Parathyroid adenoma (tissue), 2 donors: ENCODE data around the gene PEF1.

Experiments used
- H2AFZ ChIP-seq: fragments of 300-600 bp; sonication (generic); one replicate; pipeline ENCODE4 v1.7.0; 2017; ENCODE audit warnings: antibody characterized with exemption, mild to moderate bottlenecking
- H3K27ac ChIP-seq: fragments of 300-600 bp; sonication (generic); one replicate; pipeline ENCODE4 v1.7.0; 2017
- H3K27me3 ChIP-seq: fragments of 300-600 bp; sonication (generic); one replicate; pipeline ENCODE4 v1.7.0; 2017; ENCODE audit warnings: low read length; ENCODE audit not compliant: control insufficient read depth, insufficient read depth
- H3K36me3 ChIP-seq: fragments of 300-600 bp; sonication (generic); one replicate; pipeline ENCODE4 v1.7.0; 2017; ENCODE audit warnings: low read length; ENCODE audit not compliant: control insufficient read depth, insufficient read depth
- H3K4me1 ChIP-seq: fragments of 300-600 bp; sonication (generic); one replicate; pipeline ENCODE4 v1.7.0; 2017; ENCODE audit warnings: control low read depth
- H3K4me2 ChIP-seq: fragments of 300-600 bp; sonication (generic); one replicate; pipeline ENCODE4 v1.7.0; 2017; ENCODE audit warnings: low read length
- H3K4me3 ChIP-seq: fragments of 300-600 bp; sonication (generic); one replicate; pipeline ENCODE4 v1.7.0; 2017; ENCODE audit warnings: low read depth, low read length
- H3K79me2 ChIP-seq: fragments of 300-600 bp; sonication (generic); one replicate; pipeline ENCODE4 v1.7.0; 2017; ENCODE audit warnings: control low read depth
- H3K9ac ChIP-seq: fragments of 300-600 bp; sonication (generic); one replicate; pipeline ENCODE4 v1.7.0; 2017; ENCODE audit warnings: mild to moderate bottlenecking
- H3K9me3 ChIP-seq: fragments of 300-600 bp; sonication (generic); one replicate; pipeline ENCODE4 v1.7.0; 2017; ENCODE audit warnings: low read length; ENCODE audit not compliant: control insufficient read depth
- CTCF ChIP-seq: fragments of 300-600 bp; sonication (generic); IDR thresholded peaks from one replicate; pipeline ENCODE4 v1.7.0; 2017; ENCODE audit warnings: antibody characterized with exemption, mild to moderate bottlenecking
- donor health status: primary hyperparathyroidism.

The PEF1 gene

DNA sequence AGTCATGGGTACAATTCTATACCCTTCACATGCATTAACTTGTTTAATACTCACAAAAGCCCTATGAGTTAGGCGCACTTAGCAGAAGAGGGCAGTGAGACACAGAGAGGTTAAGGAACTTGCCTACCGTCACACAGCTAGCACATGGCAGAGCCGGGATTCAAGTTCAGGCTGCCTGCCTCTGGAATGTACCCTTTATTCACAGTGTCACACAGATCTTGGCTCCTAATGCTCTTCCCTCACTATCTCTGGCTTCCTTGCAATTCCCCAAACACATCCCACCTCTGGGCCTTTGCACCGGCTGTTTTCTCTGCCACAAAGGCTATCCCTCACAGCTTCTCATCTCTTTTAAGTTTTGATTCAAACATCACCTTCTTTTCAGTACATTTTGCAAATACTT is 34.0 kb upstream of the PEF1 start:
- no peak for TF ChIP-seq CTCF
- Histone ChIP-seq H2AFZ (no peak overlapping the region), H3K4me3 (no peak overlapping the region), H3K9me3 (no peaks in the 10 kb centered on the region), H3K27me3 (no peaks in the 10 kb centered on the region), H3K4me1 (no peaks in the 10 kb centered on the region), H3K27ac (no peak overlapping the region), H3K4me2 (no peak overlapping the region), H3K9ac (no peak overlapping the region), H3K36me3 (no peaks in the 10 kb centered on the region), H3K79me2 (no peaks in the 10 kb centered on the region)

GRCh38 chr1:31677949-31678348 is 33.3 kb upstream of the PEF1 start:
- no peaks in the 10 kb centered on the region for H3K36me3 ChIP-seq
- H3K79me2 ChIP-seq: no peaks in the 10 kb centered on the region

GRCh38 chr1:31677401-31677800 is 32.7 kb upstream of the PEF1 start:
- Histone ChIP-seq H3K4me2 (no peak overlapping the region), H3K27me3 (no peaks in the 10 kb centered on the region), H3K9me3 (no peaks in the 10 kb centered on the region), H3K4me1 (no peaks in the 10 kb centered on the region), H3K79me2 (no peaks in the 10 kb centered on the region), H3K4me3 (no peak overlapping the region), H2AFZ (no peak overlapping the region), H3K27ac (no peak overlapping the region), H3K9ac (no peak overlapping the region), H3K36me3 (no peaks in the 10 kb centered on the region)
- no peak for TF ChIP-seq CTCF

More at GRCh38 chr1:31677949-31678348, 33.3 kb upstream of the PEF1 start:
- Histone ChIP-seq H3K9ac (no peak overlapping the region), H3K27me3 (no peaks in the 10 kb centered on the region), H2AFZ (no peak overlapping the region), H3K27ac (no peak overlapping the region), H3K9me3 (no peaks in the 10 kb centered on the region), H3K4me1 (no peaks in the 10 kb centered on the region), H3K4me3 (no peak overlapping the region), H3K4me2 (no peak overlapping the region)
- TF ChIP-seq CTCF: no peak

DNA sequence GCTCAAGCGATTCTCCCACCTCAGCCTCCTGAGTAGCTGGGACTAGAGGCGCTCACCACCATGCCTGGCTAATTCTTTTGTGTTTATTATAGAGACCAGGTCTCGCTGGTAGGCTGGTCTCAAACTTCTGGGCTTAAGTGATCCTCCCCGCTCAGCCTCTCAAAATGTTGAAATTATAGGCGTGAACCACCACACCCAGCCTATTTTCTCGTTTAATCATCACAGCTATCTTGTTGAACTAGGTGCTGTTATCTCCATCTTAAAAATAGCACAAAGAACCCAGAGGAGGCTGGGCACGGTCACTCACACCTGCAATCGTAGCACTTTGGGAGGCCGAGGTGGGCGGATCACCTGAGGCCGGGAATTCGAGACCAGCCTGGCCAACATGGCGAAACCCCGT is 31.1 kb upstream of the PEF1 start:
- no peak overlapping the region for H2AFZ ChIP-seq
- H3K4me3 ChIP-seq: no peak overlapping the region
- no peaks in the 10 kb centered on the region for H3K9me3 ChIP-seq
- no peak for TF ChIP-seq CTCF
- no peaks in the 10 kb centered on the region for H3K27me3 ChIP-seq
- no peaks in the 10 kb centered on the region for H3K4me1 ChIP-seq
- H3K9ac ChIP-seq: no peak overlapping the region
- no peak overlapping the region for H3K27ac ChIP-seq
- no peak overlapping the region for H3K4me2 ChIP-seq
- H3K36me3 ChIP-seq: no peaks in the 10 kb centered on the region
- no peaks in the 10 kb centered on the region for H3K79me2 ChIP-seq

DNA sequence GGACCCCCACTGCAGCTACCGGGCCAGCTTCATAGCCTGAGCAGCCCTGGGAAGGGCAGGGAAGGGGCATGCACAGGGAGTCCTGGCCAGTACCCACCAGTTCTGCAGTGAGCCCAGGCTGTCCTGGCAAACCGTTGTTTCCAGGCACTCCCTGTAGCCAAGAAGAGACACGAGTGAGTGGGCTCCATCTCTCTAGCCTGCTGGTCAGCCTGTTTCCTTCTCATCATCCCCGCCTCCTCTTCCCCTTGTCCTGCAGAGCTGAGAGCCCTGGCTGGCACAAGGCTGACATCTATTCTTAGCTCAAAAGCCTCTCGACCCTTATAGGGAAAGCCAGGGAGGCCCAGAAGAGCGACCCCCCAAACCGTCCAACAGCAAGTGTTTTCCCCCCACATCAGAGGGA is 30.5 kb upstream of the PEF1 start:
- H3K27ac ChIP-seq: no peak overlapping the region
- no peak overlapping the region for H3K9ac ChIP-seq
- no peaks in the 10 kb centered on the region for H3K27me3 ChIP-seq
- peaks cover 2% of the 10 kb centered on the region for H3K4me1 ChIP-seq
- no peak for TF ChIP-seq CTCF
- no peaks in the 10 kb centered on the region for H3K79me2 ChIP-seq
- H3K9me3 ChIP-seq: no peaks in the 10 kb centered on the region
- H3K4me3 ChIP-seq: no peak overlapping the region
- H3K36me3 ChIP-seq: no peaks in the 10 kb centered on the region
- H3K4me2 ChIP-seq: no peak overlapping the region
- H2AFZ ChIP-seq: no peak overlapping the region
